GM18873 (cell line): ENCODE results near the gene KAZN.

Experiments
- ATAC-seq: cut with Tn5 transposase; IDR thresholded peaks from one replicate; pipeline ENCODE4 v1.9.1; 2021; ENCODE audit warnings: mild to moderate bottlenecking, moderate library complexity, moderate number of reproducible peaks; ENCODE audit not compliant: unreplicated experiment, low FRiP score

KAZN gene

DNA sequence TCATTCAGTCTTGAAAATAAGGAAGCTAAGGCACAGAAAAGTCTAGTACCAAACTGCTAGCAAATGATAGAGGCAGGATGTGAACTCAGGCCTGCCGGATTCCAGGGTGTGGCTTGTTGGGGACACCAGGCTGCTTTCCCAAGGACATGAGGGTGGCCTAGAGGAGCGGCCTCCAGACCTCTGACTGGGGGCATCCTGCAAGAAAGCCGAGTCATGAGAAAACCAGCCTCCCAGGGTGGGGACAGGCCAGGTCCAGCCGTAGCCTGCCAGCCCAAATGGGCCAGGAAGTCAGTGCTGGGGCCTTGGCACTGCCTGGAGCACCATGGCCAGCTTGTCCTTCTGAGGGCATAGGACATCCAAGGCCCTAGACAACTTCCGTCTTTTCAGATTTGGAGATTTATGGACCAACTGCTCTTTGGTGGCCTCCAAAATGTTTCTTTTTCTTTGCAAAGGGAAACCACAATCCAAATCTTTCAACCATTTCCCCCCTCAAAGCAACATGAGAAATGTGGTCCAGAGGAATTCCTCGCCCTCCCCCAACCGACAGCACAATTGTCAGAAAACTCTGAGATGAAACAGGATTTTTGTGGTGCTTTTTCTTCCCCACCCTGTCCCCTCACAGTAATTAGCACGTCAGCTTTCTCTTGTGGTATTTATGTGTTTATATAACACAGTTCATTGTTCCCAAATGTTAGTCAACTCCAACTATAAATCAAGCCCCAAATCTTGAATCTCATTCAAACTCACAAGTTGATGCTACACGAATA is 212.3 kb downstream of the KAZN start:
- ATAC-seq, result no peak

DNA sequence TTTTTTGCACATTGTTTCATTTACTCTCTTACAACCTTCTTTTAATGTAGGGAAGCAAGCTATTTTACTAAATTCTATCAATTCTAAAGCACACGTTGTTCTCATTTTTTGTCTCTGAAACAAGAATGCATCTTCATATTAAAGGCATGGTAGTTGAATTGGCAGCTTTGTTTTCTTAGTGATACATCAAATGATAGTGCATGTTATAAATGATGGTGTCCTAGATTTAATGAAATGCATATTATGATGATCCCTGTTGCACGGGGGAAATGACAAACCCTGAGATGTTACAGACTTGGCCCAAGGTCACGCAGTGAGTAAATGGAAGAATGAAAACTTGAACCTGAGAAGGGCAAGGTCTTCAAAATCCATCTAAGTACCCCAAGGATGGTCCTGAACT is 213.1 kb downstream of the KAZN start:
- no peak for ATAC-seq

DNA sequence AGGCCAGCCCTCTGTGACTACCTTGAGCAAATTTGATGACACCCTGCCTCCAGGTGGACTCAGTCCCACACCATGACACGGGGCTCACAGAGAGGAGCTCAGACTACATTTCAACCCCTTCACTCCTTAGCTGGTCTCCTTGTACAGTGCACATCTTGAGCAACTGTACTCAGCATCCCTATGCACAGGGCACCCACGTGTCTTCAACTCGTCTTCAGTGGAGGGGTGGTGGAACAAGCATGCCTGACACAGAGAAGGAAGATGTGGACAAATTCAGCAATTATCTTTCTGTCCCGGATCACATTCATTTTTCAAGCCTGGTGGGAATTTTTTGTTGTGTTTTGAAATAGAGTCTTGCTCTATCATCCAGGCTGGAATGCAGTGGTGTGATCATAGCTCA is 213.7 kb downstream of the KAZN start:
- ATAC-seq, result no peak

DNA sequence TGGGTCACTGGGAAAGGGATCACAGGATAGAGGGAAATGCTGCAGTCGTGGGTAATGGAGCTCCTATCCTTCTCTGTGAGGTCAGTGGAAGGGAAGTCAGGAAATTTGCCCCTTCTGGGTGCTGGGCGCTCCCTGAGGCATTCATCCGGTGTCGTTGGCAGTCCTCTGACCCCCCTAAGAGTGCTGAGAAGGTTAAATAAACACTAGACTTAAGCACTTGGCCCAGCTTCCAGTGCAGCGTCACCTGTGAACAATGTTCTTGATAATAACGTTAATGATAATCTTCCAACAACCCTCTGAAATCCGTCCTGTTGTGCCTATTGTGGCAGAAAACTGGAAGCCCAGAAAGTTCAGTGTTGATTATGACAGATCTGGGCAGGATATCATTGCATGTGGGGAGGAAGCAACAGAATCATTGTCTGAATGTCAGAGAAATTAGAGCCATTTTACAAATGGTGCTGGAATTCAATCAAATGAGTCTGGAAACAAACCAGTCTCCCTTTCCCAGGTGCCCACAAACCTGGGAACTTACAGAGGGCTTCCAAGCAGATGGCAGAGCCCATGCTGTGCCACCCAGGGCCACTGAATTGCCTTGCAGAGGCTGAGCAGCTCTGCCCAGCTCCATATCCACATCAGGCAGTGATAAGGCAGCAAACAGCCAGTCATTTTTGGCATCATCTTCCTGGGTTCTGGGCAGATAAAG is 216.8 kb downstream of the KAZN start:
- no peak for ATAC-seq

DNA sequence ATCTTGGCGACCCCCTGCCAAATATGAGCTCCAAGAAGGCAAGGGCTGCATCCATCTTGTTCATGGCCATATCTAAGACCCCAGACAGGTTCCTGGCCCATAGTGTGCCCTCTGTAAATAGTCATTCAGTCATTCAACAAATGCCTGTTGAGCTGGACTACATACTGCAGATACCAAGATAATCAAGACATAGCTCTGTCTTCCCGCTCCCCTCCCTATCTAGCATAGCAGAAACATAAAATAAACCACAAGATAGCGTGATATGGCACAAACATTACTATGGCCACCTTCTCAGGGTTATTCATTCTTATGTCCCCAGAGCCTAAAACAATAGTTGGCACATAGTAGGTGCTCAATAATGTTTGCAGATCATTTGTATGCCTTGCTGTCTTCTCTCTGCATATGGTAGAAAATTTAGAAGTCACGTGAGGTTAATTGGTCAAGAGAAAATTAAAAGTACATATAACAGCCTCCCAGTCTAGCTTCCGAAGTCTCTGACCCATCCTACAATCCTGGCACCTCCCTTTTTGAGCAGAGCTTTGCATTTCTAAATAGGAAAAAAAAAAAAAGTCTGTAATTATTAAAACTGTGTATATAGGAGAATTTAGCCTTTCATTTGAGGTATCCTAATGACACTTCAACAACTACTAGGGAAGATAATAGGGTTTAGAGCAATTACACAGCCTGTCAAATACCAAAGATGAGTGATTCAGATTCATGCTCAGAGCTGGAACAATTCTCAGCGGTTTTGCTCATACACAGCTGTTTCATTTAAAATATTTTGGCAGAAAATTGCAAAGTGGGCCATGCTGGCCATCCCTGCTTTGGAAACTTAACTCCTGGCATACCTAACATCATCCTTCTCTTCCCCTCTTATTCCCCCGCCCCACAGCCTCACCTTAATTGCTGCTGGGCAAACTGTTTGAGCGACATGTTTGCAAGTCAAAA is 219.0 kb downstream of the KAZN start:
- no peak for ATAC-seq

DNA sequence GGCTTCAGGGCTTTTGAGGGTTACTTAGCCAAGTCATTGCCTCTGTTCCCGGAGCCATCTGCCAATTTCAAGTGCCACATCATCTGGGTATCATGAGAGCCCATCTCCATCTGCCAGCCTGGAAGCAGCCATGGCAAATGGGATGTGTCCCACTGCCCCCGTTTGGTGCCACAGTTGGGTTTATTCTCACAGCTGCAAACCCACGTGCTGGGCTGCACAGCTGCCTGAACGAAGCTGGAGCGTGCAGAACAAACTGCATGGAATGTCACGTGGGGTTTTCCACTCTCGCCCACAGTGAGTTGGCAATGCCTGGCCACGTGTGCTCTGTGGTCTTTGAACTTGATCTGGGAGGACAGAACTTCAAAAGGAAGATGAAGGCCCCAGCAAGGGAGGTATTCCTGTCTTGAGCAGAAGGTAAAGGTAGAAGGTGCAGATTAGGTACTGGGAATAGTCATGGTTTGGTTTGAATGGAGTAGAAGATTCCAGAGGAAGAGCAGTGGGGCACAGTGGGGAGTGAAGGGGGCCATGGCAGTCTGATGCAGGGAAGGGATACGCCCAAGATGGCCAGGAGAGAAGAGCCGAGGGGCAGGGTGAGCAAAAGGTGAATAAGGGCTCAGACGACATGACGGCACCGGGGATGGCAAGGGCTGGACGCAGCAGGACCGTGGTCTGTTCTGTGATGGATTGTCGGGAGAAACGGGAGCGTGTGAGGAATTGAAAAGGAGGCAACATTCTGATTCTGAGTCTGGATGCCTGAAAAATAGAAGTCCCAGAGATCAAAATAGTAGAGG is 222.0 kb downstream of the KAZN start:
- no peak for ATAC-seq

DNA sequence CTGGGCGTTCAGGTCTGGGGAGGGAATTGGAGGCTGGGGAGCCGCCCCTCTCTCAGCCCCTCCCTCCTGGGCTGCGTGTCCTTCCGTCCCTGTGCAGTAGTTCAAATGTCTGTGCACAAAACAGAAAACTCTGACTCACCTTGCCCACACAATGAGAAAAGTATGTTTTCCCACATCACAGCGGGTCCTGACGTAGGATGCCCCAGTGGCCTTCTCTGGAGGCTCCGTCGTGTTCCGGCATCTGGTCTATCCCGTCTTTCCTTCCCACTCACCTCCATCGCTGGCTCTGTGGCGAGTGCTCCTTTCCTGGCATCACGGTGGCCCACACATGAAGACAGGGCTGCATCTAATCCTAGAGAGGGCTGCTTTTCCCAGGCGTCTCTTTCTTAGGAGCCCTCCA is 224.0 kb downstream of the KAZN start:
- no peak for ATAC-seq

DNA sequence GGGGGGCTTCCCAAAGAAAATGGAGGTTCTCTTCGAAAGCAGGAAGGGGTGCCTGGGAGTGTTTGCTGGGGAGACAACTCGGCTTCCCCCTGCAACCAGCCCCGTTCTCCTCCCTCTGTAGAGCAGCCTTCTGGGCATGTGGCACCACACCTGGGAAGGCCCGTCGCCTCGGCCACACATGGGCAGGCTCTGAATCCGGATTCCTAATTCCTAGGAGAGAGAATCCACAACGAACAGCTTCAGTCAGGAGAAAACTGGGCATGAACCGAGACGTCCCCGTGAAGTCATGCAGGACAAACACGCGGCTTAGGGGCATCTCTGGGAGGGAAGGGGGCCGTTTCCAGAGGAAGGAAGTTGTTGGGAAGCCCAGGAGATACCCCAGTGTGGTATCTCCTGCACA is 224.5 kb downstream of the KAZN start:
- ATAC-seq, result no peak

DNA sequence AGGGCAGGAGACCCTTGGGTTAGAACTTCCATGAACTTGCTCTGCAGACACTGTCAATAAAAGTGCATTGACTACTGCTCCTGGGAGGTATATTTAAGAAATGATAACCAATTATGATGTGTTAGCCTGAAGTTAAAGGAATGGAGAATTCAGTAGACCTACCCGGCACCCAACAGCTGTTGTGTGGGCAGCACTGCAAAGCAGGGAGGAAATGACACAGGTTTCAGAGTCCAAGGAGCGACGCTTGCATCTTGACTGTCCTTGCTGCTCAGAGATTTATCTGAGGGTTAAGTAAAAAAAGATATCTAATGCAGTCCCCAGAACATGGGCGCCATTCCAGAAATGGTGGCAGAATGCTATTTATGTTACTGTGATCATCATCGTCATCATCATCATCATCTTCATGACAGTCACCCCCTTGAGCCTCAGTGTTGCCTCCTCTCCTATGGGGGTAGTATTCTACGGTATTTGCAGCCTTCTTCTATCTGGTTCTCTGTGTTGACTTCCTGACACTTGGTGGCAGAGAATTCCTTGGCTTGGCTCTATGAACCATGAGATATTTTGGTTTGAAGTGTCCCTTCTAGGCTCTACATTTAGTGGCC is 225.9 kb downstream of the KAZN start:
- no peak for ATAC-seq

DNA sequence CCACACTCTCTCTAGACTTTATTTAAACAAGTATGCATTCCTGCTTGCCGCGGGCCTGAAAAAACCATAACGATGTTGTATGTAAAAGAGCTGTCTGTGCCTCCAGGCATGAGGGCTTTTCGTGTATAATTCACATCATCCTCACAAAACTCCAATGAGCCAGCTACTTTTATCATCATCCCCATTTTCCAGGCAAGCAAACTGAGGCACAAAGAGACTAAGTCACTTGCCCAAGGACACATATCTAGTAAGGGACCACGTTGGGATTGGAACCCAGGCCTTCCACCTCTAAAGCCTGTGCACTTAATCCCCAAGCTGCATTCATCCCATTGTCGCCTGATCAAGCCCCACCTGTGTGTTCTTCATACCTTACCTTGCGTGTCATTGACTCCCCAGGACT is 226.9 kb downstream of the KAZN start:
- ATAC-seq, result no peak

DNA sequence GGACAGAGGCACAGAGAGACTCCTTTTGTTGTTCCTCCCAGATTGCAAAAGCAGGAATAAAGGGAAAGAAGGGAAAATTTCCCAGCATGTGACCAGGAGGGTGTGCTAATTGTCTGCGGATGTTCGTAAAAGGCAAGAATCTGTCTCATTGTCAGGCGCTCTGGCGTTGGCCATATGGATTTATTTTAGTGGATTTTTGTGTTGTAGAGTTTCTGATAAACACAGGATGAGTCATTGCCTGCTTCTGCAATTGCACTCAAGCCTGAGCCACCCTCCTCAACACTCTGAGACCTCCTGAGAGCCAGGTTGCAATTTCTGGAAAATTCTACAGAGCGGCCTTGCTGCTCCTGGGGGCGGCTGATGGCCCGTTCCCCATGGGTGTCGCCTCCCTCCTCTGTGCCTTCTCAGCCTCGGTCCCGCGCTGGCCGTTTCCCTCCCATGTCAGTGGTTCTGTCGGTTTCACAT is 227.7 kb downstream of the KAZN start:
- no peak for ATAC-seq

DNA sequence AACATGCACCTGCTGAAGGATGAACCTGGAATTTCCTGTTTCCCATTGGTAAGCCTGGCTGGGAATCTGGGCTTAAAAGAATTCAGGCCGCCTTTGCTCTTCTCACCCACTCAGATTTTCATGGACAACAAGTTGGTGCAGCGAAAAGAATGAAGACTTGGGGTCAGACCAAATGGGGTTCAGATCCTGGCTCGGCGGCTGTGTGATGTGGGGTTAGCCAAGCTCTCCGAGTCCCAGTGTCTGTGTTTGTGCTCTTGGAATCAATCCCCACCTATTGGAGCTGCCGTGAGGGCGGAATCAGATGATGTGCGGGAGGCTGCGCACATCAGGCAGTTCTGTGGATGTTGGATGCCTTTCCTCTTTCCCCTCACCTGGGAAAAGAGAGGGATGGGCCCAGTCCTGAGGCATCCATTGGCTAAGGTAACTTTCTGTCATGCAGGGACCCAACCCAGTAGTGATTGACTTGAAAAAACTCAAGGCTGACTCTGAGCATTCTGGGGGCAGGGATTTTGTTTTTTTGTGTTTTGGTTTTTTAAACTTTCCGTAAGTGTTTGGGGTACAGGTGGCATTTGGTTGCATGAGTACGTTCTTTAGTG is 228.3 kb downstream of the KAZN start:
- no peak for ATAC-seq

DNA sequence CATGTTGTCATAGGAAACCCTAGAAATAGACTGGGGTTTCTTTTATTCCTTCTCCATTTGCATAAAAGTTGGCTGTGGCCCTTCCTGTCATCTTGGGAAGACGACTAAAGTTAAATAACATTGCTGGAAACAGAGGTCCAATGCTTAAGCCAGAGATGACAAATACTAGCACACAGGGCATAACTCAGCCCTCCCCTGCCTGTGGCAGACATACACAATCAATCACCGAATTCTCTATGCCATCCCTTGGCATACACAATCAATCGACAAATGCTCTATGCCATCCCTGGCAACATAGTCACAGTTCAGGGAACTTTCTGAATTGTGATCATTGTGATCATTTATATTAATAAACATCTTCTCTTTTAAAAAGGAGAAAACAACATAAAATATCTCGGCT is 229.4 kb downstream of the KAZN start:
- no peak for ATAC-seq

DNA sequence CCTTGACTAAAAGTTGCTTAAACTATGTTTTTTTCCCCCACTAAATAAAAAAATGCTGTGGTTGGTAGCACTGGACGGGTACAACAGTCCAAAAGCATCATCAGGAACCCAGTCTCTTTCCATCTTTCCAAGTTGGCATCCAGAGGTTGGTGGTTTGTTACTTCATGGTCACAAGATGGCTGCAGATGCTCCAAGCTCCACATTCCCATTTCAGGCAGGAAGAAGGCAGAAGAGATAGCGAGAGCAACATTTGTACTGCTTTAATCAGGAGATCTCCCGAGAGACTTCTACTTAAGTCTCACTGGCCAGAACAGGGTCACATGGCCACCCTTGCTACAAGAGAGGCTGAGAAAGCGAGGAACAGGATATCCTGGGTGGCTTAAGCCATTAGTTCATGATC is 230.2 kb downstream of the KAZN start:
- no peak for ATAC-seq

DNA sequence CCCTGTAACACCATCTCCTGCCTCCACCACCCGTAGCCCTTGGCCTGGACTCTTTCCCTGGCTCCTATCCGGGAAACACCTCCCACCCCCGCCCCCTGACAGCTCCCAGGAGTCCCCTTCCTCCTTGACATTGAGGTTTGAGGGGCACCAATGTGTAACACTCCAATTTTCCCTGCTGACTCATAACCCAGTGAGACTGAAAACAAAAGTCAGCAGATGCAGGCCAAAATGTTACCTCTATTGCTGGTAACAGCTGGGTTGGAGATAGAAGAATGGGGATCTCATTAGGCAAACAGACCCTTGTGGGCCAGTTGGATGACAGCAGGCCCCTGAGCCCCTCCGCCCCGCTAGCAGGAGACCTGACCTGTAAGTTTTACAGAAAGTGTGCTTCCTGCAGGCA is 237.2 kb downstream of the KAZN start:
- ATAC-seq, result no peak

DNA sequence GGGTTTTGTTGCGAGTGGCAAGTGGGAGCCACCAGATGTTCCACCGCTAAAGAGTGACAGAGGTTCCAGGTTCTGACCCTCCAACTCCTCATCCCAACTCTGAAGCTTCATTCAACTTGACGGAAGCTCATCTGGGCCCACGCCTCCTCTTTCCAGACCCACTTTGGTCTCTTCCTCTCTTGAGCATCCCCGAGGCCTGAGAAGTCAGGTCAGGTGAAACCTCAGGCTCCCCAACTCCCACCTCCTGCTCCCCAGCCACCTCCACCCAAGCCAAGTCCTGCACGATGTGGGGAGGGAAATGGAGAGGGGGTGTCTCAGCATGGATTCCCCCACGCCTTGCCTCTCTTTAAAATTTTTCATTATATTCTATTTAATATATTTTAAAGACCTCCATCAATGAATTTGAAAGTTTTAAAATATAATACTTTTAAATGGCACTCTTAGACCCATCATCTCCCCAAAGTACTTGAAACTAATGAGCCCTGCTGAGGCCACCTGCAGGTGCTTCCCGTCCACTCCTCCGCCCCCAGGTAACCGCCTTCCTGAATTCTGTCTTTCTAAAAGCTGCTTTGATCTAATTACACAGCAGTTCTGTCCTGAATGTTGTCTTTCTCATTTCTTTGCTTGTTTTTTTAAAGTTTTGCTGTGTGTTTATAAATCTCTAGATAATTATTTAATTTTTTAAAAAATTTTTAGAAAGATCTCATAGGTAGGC is 238.1 kb downstream of the KAZN start:
- ATAC-seq, result no peak

DNA sequence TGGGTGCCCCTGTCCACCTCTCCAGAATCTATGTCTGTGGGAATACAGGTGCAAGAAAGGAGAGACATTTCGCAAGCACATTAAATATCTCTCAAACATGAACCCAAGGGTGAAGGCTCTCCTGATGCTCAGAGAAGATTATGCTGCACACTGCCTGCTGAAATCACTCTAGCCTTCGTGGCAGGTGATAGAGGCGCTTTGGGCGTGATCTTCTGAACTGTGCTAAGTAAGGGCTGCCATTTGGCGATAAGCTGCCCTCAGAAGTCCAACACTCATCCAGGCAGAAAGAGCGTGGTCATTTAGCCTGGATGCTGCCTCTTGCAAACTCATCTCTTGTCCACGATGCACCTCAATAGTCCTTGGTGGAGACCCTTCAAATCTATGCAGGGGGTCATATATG is 241.9 kb downstream of the KAZN start:
- ATAC-seq, result no peak

DNA sequence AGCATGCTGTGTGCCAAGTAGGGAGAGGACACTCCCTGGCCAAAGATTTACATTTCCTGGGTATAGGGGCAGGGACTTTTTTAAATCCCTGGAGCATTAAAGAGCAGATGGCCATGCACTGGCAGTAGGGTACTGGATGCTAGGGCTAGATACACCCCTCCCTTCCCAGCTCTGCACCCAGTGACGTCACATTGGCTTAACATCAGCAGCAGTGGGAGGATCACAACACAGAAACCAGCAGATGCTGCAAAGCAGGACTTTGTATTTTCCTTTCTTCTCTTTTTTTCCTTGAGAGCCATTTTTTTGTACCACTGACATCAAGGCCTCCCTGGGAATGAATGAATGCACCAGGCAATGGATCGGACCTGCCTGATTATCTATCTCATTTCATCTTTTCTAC is 243.0 kb downstream of the KAZN start:
- ATAC-seq, result no peak

DNA sequence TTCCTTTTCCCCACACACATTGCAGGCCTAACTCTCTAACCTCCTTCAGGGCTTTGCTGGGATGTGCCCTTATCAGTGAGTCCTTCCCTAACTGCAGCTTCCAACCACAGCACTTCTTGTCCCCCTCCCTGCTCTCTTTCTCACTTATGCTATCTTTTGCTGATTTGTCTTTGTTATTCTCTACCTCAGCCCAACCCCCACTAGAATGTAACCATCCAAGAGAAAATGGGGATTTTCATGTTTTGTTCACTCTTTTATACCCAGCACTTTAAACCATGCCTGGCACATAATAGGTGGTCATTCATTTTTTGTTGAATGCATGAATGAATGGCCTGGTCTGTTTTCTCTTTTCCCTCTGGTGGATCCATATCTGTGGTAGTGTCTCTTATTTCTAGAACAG is 243.5 kb downstream of the KAZN start:
- no peak for ATAC-seq
